Jurkat, Clone E6-1 (cell line): ENCODE measurements around the gene GNL3.

Source experiments
- DNase-seq: peaks from one replicate; pipeline ENCODE4 v3.0.0-alpha.2; 2011; ENCODE audit warnings: low read depth, low spot score
- H3K4me3 ChIP-seq: 2 replicates; pipeline ENCODE4 v1.5.1; 2011; ENCODE audit warnings: mild to moderate bottlenecking, low read length, control low read depth, moderate library complexity

The GNL3 gene

DNA sequence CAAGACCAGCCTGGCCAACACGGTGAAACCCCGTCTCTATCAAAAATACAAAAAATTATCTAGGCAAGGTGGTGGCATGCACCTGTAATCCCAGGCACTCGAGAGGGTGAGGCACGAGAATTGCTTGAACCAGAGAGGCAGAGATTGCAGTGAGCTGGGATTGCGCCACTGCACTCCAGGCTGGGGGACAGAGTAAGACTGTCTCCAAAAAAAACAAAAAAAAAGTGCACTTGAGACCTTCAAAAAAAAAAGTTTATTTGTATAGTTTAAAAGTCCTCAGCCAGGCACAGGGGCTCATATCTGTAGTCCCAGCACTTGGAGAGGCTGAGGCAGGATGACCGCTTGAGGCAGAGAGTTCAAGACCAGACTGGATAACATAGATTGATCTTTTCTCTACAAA, 2.2 kb upstream of the GNL3 start:
- DNase-seq = no peak
- no peak overlapping the region for H3K4me3 ChIP-seq

DNA sequence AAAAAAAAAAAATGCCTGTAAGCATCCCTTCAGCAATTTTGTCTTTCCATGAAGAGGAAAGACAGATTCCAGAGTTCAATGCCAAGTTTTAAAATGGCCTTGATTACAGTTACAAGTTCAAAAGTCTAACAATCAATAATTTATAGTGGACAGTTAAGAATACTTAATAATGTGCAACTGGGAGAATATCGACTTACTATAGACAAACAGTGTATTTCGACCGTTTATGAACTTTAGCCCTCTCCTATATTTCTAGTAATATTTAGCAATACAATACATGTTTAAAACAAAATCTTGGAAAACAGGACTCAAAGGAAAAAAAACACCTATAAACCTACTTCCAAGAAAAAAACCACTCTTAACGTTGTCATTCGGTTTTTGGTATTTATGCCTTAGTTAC, 1.6 kb upstream of the GNL3 start:
- no peak for DNase-seq
- H3K4me3 ChIP-seq = peak overlapping the region; percentile 98

DNA sequence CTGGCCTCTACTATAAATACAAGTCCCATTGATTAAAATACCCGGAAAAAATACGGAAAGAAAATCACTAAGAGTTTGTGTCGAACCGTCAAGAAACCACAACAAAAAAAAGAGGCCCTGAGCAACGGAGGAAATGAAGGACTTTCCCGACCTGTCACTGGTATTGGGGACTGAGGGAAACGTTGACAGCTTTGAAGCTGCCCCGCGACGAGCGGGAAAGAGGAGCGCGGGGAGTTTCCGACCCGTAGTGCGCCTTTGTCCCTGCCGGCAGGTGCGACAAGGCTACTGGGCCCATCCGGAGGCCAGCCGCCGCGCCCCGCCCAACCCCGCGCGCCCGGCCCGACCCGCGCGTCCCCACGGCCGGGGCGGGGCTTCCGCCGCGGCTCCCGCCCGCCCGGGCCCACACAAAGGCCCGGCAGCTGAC, 535 bp upstream of the GNL3 start:
- H3K4me3 ChIP-seq = peak overlapping the region; percentile 98
- peak; percentile 69 for DNase-seq

DNA sequence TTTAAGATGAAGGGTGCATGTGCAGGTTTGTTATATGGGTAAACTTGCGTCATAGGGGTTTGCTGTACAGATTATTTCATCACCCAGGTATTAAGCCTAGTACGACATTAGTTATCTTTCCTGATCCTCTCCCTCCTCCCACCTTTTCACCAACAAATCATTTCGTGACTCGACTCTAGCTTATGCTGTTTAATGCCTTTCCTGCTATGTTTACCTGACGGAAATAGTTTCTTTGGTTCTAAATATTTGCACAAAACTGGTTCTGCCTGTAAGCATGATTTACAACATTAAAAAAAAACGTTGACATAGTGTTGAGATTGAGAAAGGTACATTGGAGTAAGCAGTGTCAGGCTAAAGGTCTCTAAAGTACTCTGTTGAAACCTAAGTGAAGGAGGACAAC, 2.4 kb downstream of the GNL3 start:
- H3K4me3 ChIP-seq = no peak overlapping the region
- DNase-seq = no peak

DNA sequence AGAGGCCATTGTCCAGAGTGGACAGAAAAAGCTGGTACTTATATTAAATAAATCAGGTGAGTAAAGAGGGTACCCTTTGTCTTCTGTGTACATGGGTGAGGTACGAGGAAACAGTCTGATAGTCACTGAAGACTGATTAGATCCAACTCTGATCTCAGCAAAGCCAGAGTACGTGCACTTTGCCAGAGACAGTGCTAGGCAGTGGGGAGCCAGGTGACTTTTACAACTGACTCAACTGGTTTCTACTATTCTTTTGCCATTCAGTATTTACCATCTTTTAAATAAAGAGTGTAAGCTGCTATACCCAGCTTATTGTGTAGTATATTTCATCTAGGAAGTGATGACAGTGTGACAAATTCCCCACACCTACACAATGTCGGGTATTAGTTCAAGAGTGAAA, 3.3 kb downstream of the GNL3 start:
- no peak for DNase-seq
- H3K4me3 ChIP-seq = no peak overlapping the region

DNA sequence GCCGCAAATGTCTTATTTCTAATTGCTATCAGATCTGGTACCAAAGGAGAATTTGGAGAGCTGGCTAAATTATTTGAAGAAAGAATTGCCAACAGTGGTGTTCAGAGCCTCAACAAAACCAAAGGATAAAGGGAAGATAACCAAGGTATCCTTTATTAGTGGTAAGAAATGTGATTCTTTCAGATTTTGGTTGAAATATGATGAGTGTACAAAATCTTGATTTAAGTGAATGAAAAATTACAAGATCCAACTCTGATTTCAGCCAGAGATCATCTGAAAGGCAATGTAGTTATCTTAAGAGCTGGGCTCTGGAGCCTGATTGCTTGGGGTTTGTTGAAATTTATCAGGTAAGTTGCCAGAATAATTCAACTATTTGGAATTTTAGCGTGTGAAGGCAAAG, 4.7 kb downstream of the GNL3 start:
- DNase-seq = no peak
- H3K4me3 ChIP-seq = no peak overlapping the region

DNA sequence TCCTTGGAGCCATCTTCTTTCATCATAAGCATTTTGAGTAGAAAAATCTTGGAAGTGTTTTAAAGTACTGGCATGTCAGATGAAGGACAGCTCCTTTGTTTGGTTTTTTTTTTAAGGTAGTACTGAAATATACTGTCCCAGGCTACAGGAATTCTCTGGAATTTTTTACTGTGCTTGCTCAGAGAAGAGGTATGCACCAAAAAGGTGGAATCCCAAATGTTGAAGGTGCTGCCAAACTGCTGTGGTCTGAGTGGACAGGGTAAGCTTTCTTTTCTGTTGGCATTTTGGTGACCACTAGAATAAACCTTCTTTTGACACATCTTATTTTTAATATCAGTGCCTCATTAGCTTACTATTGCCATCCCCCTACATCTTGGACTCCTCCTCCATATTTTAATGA, 7.2 kb downstream of the GNL3 start:
- no peak for DNase-seq

DNA sequence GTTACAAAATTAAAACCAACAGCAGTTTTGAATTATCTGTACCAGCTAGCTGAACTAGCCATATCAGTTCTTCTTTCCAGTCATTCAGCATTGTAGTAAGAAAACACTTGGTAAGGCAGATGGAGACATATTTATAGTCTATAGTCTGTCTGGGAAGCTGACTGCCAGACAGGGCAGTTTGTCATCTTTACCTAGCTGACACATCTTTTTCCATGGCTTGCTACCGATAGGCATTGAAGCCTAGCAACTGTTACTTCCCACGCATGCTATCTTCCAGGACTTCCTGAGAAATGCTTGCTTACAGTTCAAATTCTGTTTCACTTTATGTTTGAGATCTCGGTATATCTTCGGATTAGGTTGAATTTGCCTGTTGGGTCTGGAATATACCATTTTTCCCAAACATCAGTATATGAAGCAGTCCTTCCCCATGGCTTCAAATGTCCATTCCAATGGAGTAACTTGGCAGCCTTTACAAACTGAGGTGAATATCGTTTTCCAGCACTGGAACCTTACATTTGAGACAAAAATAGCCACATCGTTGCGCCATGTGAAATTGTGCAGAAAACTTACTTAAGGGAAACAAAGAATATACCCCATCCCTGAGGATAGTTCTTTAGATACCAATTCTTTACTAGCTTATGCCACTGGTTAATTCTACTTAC, 8.8 kb downstream of the GNL3 start:
- DNase-seq = no peak
- no peak overlapping the region for H3K4me3 ChIP-seq

More for the DNA sequence above, 7.2 kb downstream of the GNL3 start:
- no peak overlapping the region for H3K4me3 ChIP-seq

DNA sequence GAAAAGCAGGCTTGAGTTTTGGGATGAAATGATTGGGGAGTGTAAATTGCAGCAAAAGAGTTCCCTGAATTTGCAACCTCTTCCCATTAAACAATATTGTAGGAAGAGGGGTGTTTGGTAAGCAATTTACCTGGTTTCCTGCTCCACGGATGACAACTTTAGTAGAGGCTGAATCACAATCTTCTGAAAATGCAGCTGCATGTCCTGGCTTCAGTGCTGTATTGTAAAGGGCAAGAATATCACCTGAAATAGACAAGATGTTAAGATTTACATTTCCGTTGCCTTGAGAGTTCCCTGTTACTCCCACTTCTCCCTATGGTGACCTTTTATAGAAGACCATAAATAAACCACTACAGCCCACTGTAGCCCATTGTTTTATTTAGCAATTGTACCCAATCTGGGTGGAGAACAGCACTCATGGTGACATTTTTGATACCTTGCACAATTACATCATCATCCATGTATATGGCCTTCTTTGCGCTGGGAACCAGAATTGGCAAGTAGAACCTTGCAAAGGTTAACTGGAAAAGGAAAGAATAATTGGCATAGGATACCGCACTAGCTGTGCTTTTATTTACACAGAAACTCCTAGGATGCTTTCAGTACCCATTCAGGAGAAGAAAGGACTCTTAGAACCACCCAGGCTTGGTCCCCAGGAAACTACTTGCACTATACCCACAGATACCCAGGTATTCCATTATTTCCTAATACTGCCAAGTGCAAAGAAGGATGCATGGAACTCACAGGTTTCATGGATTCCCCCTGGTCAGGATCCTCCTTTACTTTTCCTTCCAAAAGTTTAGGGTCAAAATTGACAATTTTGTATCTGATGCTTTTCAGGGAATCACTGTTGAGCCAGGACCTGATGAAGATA, 10.2 kb downstream of the GNL3 start:
- no peak overlapping the region for H3K4me3 ChIP-seq

DNA sequence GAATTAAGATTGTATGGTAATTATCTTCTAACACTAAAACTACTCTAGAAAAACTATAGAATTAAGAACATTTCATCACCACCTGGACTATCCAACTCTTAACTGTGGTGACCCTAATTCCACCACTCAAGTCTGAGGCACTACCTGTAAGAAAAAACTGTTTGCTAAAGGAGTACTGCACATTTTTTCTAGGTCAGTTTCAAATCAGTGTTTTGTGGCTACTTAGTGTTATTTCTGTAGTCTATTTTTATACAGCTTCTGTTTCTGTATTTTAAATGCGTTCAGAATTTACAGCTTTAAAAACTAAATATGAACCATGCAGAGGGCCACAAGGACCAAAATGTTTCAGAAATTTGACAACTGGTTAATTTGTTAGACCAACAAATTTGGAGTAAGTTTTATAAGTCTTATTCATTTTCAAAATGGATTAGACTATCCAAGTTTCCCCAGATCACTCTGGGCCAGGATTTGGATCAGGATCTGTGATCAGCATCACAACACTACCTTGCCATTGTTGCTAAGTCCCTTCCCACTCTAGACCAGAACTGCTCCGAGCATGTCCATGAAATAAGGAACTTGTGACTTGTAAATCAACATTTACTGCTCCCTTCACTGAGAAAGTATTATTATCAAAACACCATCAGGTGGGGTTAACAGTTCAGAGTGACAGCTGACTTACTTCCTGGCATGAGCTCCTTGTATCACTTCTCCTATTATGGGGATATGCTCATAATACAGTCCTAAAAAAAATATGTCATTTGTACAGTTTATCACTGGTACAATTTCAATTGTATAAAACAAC, 11.2 kb downstream of the GNL3 start:
- H3K4me3 ChIP-seq = no peak overlapping the region
- DNase-seq = no peak

More for the DNA sequence above, 10.2 kb downstream of the GNL3 start:
- no peak for DNase-seq

DNA sequence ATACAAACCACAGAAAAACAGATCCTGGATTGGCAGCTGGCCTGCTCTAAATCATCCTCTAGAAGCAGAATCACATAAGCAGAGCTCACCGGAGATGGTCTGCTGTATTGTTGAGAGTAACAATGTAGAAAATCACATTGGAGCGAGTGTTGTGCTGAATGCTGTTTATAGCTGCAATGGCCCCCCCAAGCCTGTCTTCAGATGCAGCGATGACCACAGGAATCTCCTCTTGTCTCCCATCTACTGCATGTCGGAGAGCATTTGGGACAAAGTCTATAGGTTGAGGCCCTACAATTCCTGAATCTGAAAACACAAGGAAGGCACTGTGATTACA, 11.8 kb downstream of the GNL3 start:
- no peak overlapping the region for H3K4me3 ChIP-seq
- DNase-seq = no peak

DNA sequence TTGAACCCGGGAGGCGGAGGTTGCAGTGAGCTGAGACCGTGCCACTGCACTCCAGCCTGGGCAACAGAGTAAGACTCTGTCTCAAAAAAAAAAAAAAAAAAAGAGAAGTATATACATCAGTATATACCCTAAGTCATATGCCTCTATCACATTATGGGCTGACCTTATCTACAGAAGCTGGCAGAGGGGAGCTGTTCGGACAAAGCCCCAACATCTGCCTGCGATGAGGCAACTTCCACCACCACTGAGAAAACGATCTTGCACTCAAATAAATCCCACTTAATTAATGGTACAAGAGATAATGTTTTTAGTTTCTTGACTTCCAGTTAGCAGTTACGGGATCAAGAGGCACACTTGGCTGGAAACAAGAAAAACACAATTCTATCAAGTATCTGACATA, 17.5 kb downstream of the GNL3 start:
- no peak for DNase-seq
- H3K4me3 ChIP-seq = no peak overlapping the region

DNA sequence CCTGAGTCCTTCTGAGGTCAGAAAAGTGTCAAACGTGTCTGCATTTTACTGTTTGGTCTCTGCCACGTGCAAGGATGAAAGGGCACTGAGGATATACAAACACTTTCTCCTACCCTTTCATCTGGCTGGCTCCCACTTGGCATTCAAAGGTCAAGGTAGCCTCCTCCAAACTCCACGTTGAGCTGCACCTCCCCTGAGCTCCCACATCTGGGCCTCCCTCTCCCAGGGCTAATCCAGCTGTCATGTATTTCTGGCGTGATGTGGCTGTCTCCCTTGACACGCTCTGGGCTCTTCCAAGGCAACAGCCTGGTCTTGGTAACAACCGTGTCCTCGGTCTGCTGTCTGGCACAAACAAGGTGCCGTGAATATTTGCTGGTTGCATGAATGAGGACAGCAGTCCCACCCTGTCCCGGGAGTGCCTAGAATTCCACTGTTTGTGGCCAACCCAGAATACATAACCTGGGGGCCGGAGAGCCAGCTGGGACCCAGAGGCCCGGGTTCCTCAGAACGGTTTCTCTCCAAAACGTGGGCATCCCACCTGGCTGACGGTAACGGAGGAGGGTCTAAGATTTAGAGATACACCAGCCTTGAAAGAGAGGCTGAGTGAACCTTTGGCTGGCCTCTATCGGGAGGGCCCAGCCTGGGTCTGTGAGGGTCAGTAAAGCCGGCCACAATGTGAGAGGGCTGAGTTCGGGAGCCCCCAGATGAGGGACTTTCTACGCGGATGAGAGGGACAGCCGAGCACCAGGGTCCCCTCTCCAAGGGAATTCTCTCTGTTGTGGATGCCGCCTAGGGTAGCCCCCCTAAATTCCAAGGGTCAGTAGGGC, 19.0 kb downstream of the GNL3 start:
- no peak for DNase-seq
- H3K4me3 ChIP-seq = peak overlapping the region; percentile 78

DNA sequence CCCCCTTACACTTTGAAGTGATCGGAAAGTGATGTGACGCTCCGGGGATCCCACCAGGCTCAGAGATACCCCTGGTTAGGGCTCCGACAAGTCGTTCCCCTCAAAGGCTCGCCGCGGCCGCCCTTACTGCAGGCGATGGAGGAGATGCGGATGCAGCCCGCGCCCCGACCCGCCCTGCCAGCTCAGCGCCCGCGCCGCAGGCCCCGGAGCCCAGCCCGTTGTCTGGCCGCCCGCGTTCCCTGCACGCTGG, 19.5 kb downstream of the GNL3 start:
- H3K4me3 ChIP-seq = peak overlapping the region; percentile 78
- no peak for DNase-seq

DNA sequence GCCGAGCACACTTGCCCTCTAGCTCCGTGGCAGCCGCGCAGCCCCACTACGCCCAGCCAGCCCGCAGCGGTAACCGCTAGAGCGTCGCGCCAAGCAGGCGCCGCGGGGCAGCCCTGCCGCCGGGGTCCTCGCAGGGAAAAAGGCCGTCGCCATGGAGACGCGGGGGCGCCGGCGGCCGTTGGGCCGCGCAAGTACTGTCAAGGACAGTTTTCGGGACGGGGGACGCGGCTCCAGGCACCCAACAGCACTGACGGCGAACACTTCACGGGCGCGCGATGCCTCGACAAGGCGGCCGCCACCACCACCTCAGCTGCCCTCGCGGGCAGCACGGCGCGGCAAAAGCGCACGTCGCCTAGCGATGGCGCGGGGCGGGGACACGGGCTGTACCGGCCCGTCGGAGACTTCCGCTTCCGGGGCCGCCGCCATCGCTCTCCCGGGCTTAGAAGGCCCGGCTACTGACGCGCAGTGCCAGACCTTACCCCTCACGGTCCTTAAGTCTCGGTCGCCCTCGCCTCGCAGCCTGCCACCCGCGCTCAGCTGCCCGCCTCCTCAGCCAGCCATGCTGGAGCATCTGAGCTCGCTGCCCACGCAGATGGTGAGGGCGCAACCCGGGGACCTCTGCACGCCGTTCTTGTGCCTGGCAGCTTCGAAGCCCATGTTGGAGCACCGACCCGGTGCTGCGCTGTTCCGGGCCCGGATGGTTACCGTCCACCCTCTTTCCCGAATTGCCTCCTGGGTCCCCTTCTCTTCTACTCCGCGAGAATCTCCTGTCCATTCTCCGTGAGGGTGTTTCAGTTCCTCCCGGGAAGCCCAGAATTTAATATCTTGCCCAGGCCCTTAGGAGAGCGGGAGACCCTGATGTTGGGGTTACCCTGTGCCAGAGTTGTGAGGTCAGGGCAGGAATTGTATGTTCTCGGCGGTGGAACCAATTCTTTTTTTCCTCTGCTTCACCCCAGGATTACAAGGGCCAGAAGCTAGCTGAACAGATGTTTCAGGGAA, 20.2 kb downstream of the GNL3 start, which contains the start of the genes GLT8D1 and SPCS1:
Gene GLT8D1, minus strand, starts transcription at position 104 of the 999 bp plus-strand sequence. CDS start 5,331 bp downstream, outside the sequence.
Gene SPCS1, plus strand, starts transcription at position 419 of the 999 bp plus-strand sequence. Its CDS starts 141 bp downstream, at position 560.
- DNase-seq = peak; percentile 75

DNA sequence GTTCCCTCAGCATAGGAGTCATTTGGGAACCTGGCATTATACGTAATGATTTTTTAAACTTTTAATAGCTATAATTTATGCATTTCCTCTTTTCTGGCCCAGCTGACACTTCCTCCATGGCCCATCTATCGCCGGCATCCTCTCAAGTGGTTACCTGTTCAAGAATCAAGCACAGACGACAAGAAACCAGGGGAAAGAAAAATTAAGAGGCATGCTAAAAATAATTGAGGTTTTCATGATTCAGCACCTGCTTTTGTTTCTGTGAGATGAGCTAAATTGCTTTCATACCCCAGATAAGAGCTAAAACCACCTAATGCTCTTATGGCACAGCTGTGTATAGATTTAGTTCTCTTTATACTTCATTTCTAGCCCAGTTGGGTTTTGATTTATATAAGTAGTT, 21.8 kb downstream of the GNL3 start:
- peak overlapping the region; percentile 78 for H3K4me3 ChIP-seq

More for the DNA sequence above, 20.2 kb downstream of the GNL3 start, which contains the start of the genes GLT8D1 and SPCS1:
- peak within 1 kb of the TSS; percentile 78 for H3K4me3 ChIP-seq

DNA sequence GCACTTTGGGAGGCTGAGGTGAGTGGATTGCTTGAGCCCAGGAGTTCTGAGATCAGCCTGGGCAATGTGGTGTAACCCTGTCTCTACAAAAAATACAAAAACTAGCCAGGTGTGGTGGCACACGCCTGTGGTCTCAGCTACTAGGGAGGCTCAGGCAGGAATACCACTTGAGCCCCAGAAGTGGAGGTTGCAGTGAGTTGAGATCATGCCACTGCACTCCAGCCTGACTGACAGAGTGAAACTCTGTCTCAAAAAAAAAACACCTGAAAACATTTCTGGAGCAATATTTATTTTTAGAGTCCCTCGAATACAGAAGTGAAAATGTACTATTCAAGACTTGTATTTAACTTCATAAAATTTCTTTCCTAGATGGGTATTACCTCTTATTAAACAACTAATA, 24.7 kb downstream of the GNL3 start:
- no peak overlapping the region for H3K4me3 ChIP-seq

More for the DNA sequence above, 21.8 kb downstream of the GNL3 start:
- peak; percentile 64 for DNase-seq

More for the DNA sequence above, 24.7 kb downstream of the GNL3 start:
- DNase-seq = no peak
